ENCODE measurements around the gene TMED4. TPM values are rescaled to one million over a fixed set of nuclear protein-coding genes. Genes with fewer than 3 reads are reported as not detected.

Gene TMED4
- total and polyA plus RNA-seq, 2 of the 13 experiments (the other 11 are each of a cell fraction or from before 2014, with no cell fraction given), result 81.4 to 109 TPM

GRCh38 chr7:44583146-44583865, 1.3 kb upstream of the TMED4 start:
- no TSS peak for BruUV-seq (replicated peaks)
- H3K79me2 ChIP-seq (ENCODE audit: insufficient read depth, low read length), result peaks cover 23% of the 10 kb centered on the region
- H4K20me1 ChIP-seq (ENCODE audit: insufficient read depth, low read length), result no peaks in the 10 kb centered on the region
- peak overlapping the region; percentile 71 for H3K4me2 ChIP-seq (ENCODE audit: low read depth, low read length)
- no peak overlapping the region for H3K27ac ChIP-seq (ENCODE audit: extremely low read length, insufficient read depth, low read length)
- in situ Hi-C loops (cut with HindIII; ENCODE audit: extremely low pct_ligation_motif_present, low pct_unique_long_range_greater_than_20kb), result loop anchor here (25.0 kb wide), 1 partner anchor 179 kb away; no protein-coding TSS in a partner anchor
- ChIA-PET CTCF (ENCODE audit: low intra/inter-chr PET ratio, low total read pairs) (no interaction called here), POLR2A (interaction anchor here (0.6 to 3.0 kb wide), 8 partner anchors 8 to 389 kb away, joined by 3 to 34 read pairs (median 10); partner anchors contain the start of genes DDX56, H2AZ2 and OGDH)
- ATAC-seq (no peak), FAIRE-seq (no peak), DNase-seq (ENCODE audit: low spot score) (no peak)
- H3K4me3 ChIP-seq (replicated peaks in 1 of 3; ENCODE audit: insufficient read depth in 1 of 3, low read depth in 2 of 3, low read length in 3 of 3), result peak overlapping the region; percentile 57 to 80 (median 62); a peak in 5 of 6 replicates
- H3K27me3 ChIP-seq (ENCODE audit: control insufficient read depth in 1 of 2, insufficient read depth in 2 of 2, low read length in 2 of 2), result peaks cover 0 to 11% of the 10 kb centered on the region in 2 experiments; a peak in 1 of 5 replicates
- H2AFZ ChIP-seq (ENCODE audit: low read length), result no peak overlapping the region
- H3K36me3 ChIP-seq (replicated peaks in 1 of 2; ENCODE audit: control insufficient read depth in 1 of 2, insufficient read depth in 2 of 2, low read length in 2 of 2), result peaks cover 8 to 12% of the 10 kb centered on the region in 2 experiments; a peak in 4 of 5 replicates
- TF ChIP-seq ZNF224 (CRISPR knock-in tag; IDR thresholded peaks at IDR 0.05) (0 out of 2 replicates have a peak, but pooled peaks have one; percentile 12), RBM39 (IDR thresholded peaks at IDR 0.05; ENCODE audit: low read depth, low read length, poor library complexity, severe bottlenecking) (no peak), ZBTB38 (CRISPR knock-in tag; IDR thresholded peaks at IDR 0.05) (0 out of 2 replicates have a peak, but pooled peaks have one; percentile 11), PHF21A (CRISPR knock-in tag; IDR thresholded peaks at IDR 0.05) (no peak)
- intact Hi-C loops (cut with micrococcal nuclease; ENCODE audit: unreplicated experiment), result no loop called here
- WGBS (ENCODE audit: low lambda C conversion rate), result 98% methylated on average over 13 of the region's 13 CpGs
- H3K9me3 ChIP-seq (ENCODE audit: low read length), result no peaks in the 10 kb centered on the region
- peak overlapping the region; percentile 76 for H3K9ac ChIP-seq (ENCODE audit: insufficient read depth, low read depth, low read length)
- peaks cover 37% of the 10 kb centered on the region for H3K4me1 ChIP-seq (ENCODE audit: insufficient read depth, low read length)
